IPS-18c (cell line): Measurements from ENCODE around the gene TMEM38B.
"Not testable (repeated sequence)": the region's sequence is repeated elsewhere in the genome, so short reads cannot be mapped to it uniquely, and the experiment has no call there.

Source experiments
- H3K4me3 ChIP-seq: 2 replicates; pipeline ENCODE4 v1.7.0; 2013; ENCODE audit warnings: low read depth, mild to moderate bottlenecking, low read length, moderate library complexity; ENCODE audit not compliant: insufficient read depth
- H3K9me3 ChIP-seq: one replicate; pipeline ENCODE4 v1.6.1; 2013; ENCODE audit warnings: mild to moderate bottlenecking, low read length, moderate library complexity; ENCODE audit not compliant: control insufficient read depth, insufficient read depth

TMEM38B gene

GRCh38 chr9:105757496-105758251 is 63.3 kb downstream of the TMEM38B start:
- H3K9me3 ChIP-seq: peaks cover 2% of the 10 kb centered on the region

GRCh38 chr9:105760053-105760452 is 65.7 kb downstream of the TMEM38B start:
- peaks cover 2% of the 10 kb centered on the region for H3K9me3 ChIP-seq
- H3K4me3 ChIP-seq: no peak overlapping the region

More at GRCh38 chr9:105757496-105758251, 63.3 kb downstream of the TMEM38B start:
- no peak overlapping the region for H3K4me3 ChIP-seq

- not testable (repeated sequence) for H3K4me3 ChIP-seq, H3K9me3 ChIP-seq
Observed at GRCh38 chr9:105782561-105783494, 88.5 kb downstream of the TMEM38B start.

- H3K9me3 ChIP-seq, H3K4me3 ChIP-seq: not testable (repeated sequence)
Observed at GRCh38 chr9:105783495-105783872, 89.1 kb downstream of the TMEM38B start.

- H3K9me3 ChIP-seq, H3K4me3 ChIP-seq: not testable (repeated sequence)
Observed at GRCh38 chr9:105786796-105787195, 92.5 kb downstream of the TMEM38B start.

- no peaks in the 10 kb centered on the region for H3K9me3 ChIP-seq
- H3K4me3 ChIP-seq: no peak overlapping the region
Observed at GRCh38 chr9:105816202-105816744, 121.9 kb downstream of the TMEM38B start.

- no peaks in the 10 kb centered on the region for H3K9me3 ChIP-seq
Observed at GRCh38 chr9:105816981-105817380, 122.6 kb downstream of the TMEM38B start.

GRCh38 chr9:105818903-105819302 is 124.6 kb downstream of the TMEM38B start:
- Histone ChIP-seq H3K4me3 (no peak overlapping the region), H3K9me3 (no peaks in the 10 kb centered on the region)

More at GRCh38 chr9:105816981-105817380, 122.6 kb downstream of the TMEM38B start:
- no peak overlapping the region for H3K4me3 ChIP-seq

- Histone ChIP-seq H3K4me3 (no peak overlapping the region), H3K9me3 (no peaks in the 10 kb centered on the region)
Observed at GRCh38 chr9:105822814-105823213, 128.5 kb downstream of the TMEM38B start.
